NCI-H187 treated with DMSO at 0.1 percent for 48 hours (cell line): ENCODE results near the gene FAM240B.

Source experiments
- DNase-seq: peaks from one replicate; lab custom pipeline; 2025; lab: John Stamatoyannopoulos, UW

The FAM240B gene

DNA sequence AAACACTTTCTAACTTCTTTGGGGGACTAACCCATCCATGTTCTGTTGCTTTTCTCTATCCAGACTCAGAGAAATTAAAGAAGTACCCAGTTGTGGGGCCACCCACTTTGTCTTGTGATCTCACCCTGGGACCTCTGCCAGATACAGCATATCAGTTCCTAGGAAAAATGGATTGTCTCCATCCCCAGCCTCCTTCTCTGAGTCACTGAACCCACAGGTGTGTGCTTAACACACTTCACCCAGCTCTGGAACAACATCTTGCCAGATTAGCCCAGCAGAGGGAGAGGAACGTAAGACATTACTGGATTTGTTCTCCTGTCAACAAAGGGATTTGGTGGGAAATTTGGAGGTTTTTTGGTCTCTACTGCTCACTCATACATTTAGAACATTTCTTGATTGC, 19.2 kb downstream of the FAM240B start:
- DNase-seq = no peak

DNA sequence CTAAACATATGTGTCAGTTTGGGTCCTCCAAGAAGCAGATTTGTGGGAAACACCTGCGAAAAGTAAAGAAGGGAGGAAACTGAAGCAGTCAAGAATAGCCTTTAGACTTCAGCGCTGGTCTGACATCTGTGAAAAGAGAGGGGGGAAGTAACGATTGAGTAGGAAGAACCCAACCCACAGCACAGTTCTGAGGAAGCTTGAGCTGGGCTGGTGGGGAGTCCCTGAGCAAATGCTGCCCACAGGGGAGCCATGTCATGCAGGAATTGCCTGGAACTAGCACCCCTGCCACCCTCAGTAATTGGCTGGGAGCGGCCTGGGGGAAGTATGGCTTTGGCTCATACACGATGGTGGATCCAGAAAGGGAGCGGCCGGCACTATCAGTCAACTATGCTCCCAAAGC, 20.6 kb downstream of the FAM240B start:
- no peak for DNase-seq

DNA sequence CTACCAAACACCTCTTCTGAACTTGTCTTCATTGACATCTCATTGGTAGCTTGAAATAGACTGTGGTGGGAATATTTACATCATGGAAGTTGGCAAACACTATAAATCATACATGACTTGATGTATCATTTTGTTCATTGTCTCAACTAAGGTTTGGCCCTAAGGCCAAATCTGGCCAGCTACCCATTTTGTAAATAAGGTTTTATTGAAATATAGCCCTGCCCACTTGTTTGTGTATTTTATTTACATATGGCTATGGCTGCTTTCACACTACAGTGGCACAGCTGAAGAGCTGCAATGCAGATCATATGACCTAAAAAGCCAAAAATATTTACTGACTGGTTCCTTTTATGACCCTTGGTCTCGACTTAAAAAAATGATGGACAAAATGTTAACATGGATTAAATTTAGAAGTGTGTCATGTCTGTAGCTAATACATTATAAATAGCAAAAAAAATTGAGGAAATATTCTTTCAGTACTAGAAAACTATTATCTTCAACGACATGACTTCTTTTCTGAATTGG, 22.1 kb downstream of the FAM240B start:
- DNase-seq = no peak

DNA sequence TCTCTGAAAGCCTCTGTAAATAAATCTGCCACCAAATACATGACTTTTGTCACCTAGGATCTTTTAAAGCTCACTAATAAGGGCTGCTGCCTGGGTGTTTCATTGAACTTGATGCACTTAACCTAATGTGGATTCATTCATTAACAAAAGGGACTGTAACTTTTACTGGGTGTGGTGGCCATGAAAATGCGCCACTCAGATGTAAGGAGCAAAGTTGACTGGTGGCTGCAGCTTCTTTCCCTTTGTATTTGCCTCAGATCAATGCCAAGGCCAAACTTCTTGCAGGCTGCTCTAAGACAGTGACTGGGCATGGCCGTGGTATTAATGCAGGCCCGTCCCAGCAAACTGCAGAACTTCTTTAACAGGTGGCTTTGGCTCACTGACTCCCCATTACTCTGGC, 22.9 kb downstream of the FAM240B start:
- no peak for DNase-seq

DNA sequence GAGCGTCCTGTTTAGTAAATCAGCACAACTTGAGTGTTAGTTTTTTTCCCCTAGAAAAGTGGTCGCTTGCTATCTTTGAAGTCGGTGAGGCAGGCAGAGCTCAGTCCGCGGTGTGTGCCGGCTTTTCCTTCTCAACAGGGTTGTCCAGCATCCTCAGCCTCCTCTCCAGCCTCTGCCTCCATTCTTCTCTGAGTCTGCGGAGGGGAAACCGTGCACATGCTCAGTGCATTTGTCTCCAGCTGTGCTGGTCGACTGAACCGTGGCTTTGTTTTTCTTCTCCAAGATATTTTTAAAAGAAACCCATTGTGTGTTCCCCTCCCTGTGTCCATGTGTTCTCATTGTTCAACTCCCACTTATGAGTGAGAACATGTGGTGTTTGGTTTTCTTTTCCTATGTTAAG, 25.3 kb downstream of the FAM240B start:
- no peak for DNase-seq

DNA sequence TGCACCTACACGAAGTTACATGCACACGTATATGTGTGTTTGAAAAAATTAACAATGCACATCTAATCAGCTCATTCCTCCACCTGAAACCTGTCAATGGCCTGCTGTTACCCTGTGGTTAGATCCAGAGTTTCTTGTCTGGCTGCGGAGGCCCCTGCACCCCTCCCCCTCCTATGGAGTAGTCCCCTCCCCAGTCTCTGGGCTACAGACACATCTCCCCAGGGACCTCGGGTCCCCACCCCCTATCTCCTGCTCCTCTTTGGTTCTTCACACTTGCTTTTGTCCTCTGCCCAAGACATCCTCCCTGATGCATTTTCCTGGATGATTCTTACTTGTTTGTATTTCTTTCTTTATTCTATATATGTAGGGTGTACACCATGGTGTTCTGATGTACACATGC, 27.2 kb downstream of the FAM240B start:
- no peak for DNase-seq

DNA sequence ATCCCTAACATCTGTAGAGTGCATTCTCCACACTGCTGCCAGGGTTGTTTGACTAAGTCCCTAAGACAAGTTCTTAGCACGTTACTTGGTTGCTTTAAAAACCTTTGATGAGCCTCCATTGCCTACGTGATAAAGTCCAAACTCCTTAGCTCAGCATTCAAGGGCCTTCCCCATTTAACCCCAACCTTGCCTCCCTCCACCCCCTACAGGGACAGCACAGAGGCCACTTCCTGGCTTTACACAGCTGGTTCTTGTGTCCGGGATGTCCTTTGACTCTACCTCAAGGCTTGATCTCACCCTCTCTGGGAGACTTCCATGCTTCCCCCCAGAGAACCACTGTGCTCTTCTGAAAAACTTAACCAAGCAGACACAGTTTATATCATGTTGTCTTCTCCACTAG, 29.4 kb downstream of the FAM240B start:
- no peak for DNase-seq

DNA sequence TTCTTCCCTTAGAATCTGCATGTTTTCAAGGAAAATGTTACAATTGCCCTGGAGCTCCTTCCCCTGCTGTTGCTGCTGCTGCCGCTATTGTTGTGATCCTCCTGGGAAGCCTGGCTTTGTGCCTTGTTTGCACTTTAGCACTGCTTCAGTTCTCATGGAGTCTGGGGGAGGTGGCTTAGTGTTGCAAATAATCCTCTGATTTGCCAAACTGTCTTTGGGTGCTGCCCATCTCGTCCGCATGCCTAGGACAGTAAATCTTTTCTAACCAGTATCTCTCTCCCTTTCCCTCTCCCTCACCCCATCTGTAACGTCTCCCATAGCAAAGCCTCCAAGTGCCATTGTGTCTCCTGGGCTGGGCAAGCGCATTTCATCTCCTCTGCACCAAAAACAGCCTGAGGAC, 30.3 kb downstream of the FAM240B start:
- DNase-seq = no peak

DNA sequence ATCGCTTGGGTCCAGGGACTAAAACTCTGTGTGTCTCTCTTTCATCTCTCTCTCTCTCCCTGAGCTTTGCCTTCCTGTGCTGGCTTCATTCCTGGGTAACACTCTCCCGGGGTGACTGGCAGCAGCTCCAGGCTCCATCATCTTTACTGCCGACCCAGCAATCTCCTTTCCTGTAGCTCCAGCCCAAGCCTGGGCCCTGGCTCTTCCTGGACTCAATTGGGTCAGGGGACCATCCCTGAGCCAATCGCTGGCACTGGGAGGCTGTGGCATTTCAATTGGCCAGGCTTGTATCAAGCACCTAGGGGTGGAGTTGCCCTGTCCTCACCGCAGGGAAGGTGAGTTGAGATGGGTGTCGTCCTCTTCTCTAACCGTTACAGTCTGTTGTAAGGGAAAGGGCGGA, 31.9 kb downstream of the FAM240B start:
- DNase-seq = no peak

DNA sequence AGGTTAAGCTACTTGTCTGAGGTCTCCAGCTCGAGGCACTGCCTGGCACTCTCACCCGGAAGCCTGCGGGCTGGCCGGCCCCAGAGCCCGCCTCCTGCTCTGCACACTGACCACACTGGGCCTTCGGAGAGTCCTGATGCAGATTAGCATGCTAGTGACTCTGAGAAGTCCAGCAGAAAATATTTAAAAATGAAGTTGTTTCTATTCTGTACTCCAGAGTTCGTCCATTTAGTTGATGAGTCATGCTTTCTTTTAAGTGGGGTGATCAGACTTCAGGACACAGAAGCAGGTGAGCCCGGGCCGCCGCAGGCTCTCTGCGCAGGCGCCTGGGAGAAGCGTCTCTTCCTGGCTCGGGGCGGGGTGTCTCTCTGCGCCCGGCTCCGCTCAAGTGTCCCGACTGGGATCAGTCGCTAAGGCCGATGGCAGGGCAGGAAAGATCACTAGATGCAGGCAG, 32.5 kb downstream of the FAM240B start:
- no peak for DNase-seq

DNA sequence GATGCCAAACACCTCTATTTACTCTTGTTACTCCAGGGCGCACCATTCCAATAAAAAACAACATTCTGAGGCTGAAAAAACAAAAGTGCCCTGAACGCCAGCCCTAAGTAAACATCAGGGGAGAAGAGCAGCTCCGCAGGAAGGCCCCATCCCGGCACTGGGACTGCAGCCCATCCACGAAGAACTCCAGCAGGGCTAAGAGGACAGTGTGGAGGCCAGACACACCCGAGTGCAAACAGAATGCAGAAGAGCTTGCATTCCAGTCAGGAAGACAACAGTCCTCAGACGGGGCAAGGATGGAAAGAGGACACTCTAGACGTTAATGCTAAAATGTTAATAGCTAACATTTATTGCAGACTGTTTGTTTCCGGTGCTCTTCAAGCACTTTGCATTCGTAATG, 33.0 kb downstream of the FAM240B start:
- no peak for DNase-seq

DNA sequence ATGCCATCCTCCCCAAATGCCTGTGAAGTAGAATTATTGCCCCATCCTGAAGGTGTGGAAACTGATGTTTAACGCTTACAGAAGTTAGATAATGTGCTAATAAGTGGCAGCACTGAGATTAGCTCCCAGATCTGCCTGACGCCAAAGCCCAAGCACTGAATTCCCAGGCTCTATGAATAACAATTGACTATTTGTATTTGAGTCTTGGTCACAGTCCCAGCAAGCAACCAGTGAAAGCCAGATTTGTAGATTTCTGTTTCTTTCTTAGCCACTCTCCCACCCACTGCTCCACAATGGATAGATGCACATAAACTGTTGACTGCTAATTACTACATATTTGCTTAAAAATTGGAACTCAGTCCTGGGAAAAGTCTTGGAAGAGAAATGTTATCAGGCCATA, 34.4 kb downstream of the FAM240B start:
- DNase-seq = no peak

DNA sequence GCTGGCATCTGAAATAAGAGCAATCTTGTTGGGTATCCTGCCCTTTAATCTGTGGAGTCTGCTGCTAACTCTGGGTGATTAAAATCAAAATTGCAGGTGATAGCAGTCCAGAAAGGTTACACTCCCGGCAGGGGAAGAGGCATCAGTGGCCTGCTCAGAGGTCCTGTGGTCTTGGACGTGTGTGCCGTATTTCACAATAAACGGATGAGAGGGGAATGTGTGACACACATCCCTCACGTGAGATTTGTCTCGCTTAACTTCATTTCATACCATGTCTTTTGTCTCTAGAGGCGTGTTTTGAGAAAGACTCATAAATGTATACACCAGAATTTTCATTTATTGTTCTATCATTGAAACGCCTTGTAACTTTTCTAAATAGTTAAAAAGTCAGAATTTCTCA, 36.6 kb downstream of the FAM240B start:
- DNase-seq = no peak

DNA sequence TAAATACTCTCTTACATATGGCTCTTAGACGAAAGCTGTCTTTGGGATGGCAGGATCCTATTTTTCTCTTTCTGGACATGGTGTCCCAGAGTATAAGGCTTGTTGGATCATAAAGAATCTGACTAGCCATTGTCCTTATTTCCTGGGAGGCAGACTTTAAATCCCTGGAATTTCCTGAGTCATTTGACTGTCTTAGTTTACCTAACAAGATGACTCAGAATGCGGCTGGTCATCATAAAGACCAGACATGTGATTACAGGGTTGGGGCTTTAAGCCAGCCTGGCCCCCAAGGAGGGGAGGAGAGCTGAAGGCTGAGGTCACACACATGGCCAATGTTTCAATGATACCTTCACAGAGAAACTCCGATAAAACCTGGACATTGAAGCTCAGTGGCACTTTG, 37.2 kb downstream of the FAM240B start:
- DNase-seq = no peak

DNA sequence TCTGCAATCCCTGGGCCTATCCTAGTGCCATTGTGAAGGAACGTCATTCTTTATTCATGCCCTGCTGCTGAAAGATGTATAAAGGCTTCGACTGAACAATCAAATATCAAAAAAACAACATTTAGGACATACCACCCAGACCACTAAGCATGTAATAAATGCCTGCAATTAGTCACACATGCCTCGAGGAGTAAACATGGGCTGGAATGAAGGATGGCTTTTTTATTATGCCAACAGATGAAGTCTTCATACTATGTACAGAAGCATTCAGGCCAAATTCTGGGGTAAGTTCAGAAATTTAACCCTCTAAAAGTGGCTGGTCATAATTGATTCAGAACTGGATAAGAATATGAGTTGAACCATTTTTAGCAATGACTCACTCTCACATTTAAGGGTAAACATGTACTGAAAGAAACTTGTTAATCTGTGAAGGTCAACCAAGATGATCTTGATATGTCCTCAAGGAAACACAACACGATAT, 38.1 kb downstream of the FAM240B start:
- DNase-seq = no peak

DNA sequence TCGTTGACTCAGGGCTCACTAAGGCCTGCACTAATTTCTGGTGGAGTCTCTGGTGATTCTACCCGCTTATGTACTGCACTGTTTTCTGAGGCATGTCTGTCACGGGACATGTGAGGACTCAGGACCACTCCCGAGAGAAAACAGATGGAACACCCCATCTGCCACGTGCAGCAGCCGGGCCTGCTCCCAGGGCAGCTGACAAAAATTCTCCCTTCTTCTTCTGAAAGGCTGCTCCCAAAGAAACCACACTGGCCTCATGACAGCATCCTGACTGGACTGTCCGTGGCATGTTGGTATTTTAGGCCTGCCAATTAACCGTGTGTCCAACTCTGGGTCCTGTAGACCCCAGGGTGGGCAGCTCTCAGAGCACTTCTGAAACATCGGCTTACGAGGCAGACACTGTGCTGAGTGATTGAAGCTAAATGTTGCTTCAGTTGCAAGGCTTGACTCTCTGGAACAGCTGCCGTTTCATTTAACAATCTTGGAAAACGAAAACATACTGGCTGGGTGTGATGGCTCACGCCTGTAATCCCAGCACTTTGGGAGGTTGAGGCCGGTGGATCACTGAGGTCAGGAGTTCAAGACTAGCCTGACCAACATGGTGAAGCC, 39.0 kb downstream of the FAM240B start:
- DNase-seq = no peak

DNA sequence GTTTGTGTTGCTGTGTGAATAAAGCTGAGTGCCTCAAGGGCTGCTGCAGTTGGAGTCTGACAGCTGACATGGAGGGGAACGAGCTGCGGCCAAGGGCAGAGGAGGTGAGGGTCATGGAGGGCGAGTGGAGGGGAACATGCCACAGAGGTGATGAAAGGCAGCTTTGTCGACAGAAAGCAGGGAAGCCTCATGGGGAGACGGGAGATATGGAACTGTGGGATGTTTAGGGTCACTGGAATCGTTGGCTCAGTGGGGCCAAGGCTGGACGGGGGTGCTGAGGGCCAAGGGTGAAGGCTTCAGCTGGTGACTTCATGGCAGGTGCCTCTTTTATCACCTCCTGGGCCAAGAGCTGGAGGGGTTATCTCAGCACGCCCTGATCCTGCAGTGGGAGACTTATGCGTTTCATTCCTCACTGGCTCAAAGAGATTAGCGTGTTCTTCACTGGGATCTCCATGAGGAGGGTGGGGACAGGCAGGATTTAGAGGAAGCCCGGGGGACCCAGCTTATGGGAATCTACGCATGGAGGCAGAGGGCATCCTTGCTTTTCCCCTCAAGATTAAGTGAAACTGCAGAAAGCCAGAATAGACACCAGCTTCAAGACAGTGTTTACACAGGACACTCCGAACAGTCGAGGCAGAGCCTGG, 42.2 kb downstream of the FAM240B start:
- no peak for DNase-seq

DNA sequence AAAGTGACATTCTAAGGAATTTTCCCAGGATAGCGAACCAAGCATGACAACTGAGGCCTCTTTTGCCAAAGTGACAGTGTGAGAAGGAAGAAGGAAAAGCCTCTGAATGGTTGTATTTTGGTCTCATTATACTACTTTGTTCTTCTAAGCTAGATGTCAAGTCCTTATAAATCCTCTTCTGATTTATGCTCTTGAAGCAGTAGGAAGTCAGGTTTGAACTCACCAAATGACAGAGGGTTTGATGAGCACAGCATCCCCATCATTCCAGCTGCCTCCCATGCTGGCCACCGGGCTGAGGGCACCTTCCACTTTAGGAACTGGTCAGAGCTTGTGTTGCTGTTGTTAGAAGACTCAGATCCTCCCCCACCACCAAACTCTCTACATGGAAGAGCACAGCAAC, 44.1 kb downstream of the FAM240B start:
- DNase-seq = no peak

DNA sequence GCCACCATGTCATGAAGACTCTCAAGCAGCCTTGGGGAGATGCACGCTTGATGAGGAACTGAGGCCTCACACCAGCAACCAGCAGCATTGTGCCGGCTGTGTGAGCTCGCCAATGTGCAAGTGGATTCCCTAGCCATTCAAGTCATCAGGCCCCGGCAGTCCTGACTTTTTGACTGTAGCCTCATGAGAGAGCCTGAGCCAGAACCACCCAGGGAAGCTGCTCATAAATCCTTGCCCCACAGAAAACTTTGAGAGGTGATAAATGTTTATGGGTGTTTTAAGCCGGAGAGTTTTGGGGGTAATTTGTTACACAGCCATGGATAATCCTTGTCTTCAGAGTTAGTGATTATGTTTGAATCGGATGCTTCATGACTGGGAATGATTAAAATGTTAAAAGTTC, 44.7 kb downstream of the FAM240B start:
- DNase-seq = no peak

DNA sequence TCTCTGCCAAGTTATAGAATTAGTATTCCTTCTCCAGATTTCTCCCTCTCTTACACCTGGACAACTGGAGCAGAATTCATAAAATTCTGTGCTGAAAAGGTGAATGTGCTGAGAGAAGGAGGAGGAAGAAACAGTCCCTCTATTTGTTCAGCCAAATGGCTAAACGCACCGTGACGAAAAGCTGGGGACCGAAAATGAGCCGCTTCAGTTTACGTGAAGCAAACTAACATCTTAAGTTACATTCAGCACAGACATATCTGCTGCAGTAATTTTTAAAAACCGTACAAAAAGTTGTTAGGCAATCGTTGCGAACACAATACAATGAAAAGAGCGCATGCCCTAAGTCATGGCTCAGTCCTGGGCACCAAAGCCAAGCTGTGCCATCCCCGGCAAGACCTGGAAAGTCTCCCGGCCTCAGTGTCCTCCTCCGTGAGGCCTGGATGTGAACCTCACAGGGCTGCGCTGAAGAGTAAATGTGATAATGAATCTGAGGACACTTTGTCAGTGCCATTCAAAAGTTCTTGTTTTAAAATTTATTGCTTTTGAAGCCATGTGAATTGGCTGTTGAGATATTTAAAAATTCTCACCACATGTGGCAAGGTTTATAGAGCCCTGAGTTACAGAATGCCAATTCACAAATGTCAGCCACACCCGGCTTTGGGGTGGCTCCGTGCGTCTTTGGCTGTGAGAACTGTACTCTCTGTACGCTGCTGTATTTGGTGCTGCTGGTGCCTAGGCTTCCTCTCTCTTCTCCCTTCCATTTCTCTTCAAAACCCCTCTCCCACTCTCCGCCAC, 46.3 kb downstream of the FAM240B start:
- DNase-seq = no peak

DNA sequence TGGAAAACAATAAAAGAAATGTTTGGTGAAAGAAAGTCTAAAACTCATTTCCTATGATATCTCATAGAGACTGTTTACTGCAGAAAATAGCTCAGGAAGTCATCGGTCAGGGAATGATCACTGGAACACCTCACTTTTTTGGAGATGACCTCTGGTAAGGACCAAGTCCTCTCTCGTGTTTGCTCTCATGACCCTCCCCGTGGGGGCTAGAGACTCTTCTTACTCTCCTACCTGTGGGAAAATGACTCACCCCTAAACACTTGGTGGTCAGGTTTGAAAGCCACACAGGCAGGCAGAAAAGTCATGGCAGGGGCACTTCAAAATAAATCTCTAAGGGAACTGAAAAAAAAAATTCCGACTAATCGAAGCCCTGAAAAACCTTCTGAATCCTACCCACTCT, 48.2 kb downstream of the FAM240B start:
- DNase-seq = no peak

DNA sequence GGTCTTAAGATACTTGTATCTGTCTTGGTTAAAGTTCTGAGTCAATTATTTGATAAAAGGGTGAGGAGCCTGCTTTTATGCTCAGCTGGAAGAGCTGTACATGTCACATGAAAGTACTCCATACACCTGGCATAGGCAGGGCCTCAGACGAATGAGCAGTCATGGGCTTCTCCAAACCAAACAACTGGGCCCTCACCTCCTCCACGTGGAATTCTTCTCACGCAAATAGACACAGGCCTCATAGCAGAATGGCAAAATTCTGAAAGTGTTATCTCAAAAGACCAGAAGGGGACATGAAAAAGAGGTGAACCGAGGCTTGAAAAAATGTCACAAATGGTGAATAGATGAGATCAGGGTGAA, 48.6 kb downstream of the FAM240B start:
- no peak for DNase-seq
